ENCODE measurements around the gene CHAF1A.

The CHAF1A gene

GRCh38 chr19:4380254-4380727 lies 22.1 kb upstream of the CHAF1A start:
- DNase-seq (ENCODE audit: low spot score) = no peak

- DNase-seq (ENCODE audit: low spot score) = no peak
Measured at GRCh38 chr19:4385291-4386040, 17.0 kb upstream of the CHAF1A start.

GRCh38 chr19:4386041-4386782 lies 16.2 kb upstream of the CHAF1A start:
- no peak for DNase-seq (ENCODE audit: low spot score)

- no peak for DNase-seq (ENCODE audit: low spot score)
Measured at GRCh38 chr19:4388337-4389063, 13.9 kb upstream of the CHAF1A start.

DNA sequence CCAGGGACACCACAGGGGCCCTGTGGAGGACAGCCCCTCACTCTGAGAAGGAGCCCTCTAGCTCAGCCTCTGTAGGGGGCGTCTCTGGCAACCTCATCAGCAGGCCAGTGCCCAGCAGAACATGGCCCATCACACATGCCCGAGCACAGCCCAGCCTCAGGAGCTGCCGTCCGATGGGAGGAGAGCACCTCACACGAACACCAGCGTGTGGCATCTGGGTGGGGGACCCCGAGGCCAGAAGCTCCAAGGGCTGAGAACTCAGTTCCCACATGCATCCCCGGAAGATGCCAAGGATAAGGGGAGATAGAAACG lies 13.4 kb upstream of the CHAF1A start:
- DNase-seq (ENCODE audit: low spot score) = no peak

GRCh38 chr19:4389511-4390016 lies 12.9 kb upstream of the CHAF1A start:
- no peak for DNase-seq (ENCODE audit: low spot score)

DNA sequence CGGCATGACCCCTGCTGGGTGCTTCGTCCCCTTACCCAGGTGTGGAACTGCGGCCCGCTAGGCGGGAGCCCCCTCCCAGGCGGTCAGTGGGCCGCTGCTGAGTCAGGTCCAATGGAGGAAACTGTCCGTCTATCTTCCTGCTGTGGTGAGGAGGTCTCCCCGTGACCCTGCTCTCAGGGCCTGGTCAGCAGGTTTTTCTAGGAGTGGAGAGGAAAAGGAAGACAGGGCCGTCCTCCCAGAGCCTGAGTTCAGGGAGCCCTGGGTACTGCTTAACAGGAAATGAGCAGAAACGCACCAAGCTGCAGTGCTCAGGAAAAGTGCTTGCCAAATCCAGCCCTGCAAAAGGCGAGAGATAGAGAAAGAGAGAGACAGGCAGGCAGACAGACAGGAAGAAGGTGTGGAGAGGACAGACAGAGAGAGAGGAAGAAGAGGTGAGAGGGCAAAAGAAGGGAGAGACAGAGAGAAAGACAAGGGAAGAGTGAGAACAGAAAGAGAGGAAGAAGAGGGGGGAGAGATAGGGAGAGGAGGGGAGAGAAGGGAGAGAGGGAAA lies 12.3 kb upstream of the CHAF1A start:
- no peak for DNase-seq (ENCODE audit: low spot score)

DNA sequence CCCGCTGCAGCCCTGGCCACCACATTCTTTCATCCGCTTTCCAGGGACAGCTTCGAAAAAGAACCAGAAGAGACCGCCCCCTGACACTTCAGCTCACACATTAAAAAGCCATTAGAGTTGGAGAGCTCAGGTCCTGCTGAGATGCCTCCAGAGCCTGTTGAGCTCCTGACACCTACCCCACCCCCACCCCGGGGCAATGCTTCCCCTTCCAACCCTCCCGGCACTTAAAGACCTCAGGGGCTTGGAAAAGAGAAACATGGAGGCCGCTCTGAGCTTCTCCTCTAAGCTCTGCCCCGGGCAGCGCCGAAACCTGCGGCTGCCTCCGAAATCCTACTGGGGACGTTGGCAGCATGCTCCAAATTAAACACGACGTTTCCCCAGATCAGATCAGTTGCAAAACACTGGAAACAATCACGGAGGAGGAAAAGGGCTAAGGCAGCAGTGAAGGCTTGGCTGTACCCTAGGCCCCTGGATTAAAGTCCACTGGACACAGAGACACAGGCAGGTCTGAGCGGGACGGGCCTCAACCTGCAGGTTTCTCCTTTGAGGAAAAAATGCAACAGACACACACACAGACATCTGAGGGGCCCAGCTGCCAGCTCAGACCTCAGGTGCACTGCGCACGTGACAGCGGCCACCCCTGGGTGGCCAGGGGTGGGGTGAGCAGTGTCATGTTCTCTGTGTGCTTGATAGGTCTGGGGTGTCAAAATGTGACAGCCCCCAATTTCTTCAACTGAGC lies 11.7 kb upstream of the CHAF1A start:
- DNase-seq (ENCODE audit: low spot score) = no peak

GRCh38 chr19:4391306-4391693 lies 11.1 kb upstream of the CHAF1A start:
- DNase-seq (ENCODE audit: low spot score) = no peak

GRCh38 chr19:4391701-4392483 lies 10.5 kb upstream of the CHAF1A start:
- DNase-seq (ENCODE audit: low spot score) = no peak

- no peak for DNase-seq (ENCODE audit: low spot score)
Measured at GRCh38 chr19:4393947-4394590, 8.4 kb upstream of the CHAF1A start.

DNA sequence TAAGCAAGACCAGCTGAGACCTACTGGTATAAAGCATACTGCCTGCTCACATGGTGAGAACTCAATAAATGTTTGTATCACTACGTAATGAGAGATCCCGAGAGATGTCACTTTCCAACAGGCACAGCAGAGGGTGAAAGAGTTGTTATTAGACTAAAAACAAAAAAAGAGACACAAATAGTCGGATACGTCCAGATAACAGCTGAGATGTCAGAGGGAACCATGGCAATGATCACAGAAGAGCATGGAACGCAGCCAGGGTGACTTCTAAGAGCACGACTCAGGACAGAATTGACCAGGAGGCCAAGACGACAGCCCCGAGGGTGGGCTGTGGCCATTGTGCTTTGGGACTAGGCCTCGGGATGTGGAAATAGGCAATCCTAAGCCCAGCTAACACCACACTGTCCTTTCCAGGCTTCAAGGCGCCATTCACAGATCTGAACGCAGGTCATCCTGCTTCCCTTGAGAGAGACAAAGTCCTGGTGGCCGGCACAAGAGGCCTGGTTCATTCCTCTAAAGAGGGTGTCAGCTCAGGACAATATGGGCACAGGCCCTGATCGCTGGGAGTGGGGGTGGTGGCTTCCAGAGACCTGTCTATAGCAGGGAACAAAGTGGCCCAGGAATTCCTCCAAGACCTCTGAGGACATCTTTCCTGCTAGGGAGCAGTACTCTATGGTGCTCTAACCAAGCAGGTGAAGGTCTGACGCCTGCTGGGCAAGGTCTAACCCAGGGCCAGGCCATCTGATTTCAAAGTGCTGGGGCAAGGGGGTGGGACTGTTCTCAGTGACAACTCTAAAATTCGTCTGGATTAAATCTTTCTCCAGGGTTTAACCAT lies 5.3 kb upstream of the CHAF1A start:
- DNase-seq (ENCODE audit: low spot score) = no peak

- DNase-seq (ENCODE audit: low spot score) = peak; percentile 66
Measured at GRCh38 chr19:4399812-4400134, 2.7 kb upstream of the CHAF1A start.

GRCh38 chr19:4400135-4400936 lies 2.1 kb upstream of the CHAF1A start, which contains the start of gene SH3GL1:
TSS of gene SH3GL1 (minus strand) at chr19:4400547. CDS start at chr19:4400368, 179 bp downstream.
- DNase-seq (ENCODE audit: low spot score) = peak; percentile 86

- DNase-seq (ENCODE audit: low spot score) = no peak
Measured at GRCh38 chr19:4401769-4402170, 670 bp upstream of the CHAF1A start.

DNA sequence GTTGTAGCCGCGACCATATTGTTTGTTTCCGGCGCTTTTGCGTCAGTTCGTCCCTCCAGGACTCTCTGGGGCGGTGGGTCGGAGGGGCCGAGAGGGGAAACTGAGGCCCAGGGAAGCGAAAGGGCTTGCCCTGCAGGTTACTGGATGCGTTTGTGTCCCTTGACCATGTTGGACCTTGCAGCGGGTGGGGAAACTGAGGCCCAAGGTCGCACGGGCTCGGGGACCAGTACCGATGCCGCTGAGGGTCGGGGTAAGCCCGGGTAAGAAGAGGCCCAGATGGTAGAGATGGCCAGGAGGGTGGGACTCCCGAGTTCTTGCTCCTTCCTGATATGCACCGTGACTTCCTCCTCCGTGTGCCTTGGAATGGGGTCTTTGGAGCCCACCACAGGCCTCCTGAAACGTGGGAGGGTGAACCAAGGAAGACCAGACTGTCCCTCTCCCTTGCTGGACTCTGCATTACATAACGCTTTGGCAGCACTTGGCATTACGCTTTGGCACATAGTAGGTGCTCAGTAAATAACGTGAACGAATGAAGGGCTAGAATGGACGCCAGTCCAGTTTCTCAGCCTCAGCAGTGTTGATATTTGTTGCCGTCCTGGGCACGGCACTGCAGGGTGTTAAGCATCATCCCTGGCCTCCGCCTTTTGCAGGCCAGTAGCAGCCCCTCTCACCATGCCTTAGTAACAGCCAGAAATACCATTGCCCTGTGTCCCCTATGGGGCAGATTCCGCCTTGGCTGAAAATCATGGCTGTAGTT lies 743 bp downstream of the CHAF1A start:
- DNase-seq (ENCODE audit: low spot score) = peak; percentile 47

- DNase-seq (ENCODE audit: low spot score) = no peak
Measured at GRCh38 chr19:4405977-4406376, 3.5 kb downstream of the CHAF1A start.

DNA sequence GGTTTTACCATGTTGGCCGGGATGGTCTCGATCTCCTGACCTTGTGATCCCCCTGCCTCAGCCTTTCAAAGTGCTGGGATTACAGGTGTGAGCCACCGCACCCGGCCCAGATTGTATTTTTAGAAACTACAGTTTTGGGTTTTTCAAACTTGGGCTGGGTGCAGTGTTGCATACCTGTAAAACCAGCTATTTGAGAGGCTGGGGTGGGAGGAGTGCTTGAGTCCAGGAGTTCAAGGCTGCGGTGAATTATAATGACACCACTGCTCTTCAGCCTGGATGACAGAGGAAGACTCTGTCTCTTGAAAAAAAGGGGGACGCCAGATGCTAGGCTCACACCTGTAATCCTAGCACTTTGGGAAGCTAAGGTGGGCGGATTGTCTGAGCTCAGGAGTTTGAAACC lies 4.2 kb downstream of the CHAF1A start:
- no peak for DNase-seq (ENCODE audit: low spot score)
